HEK293 (cell line): ENCODE results near the gene C1orf52.

Experiments
- ATF2 ChIP-seq: fragments of 450-650 bp; formaldehyde crosslinking; IDR thresholded peaks from 2 replicates; pipeline ENCODE4 v1.5.1; 2016; ENCODE audit warnings: missing biosample characterization, missing genetic modification characterization, low read depth
- BCL11B ChIP-seq: fragments of 450-650 bp; formaldehyde crosslinking; IDR thresholded peaks from 2 replicates; pipeline ENCODE4 v1.5.1; 2016; ENCODE audit warnings: low read depth, missing biosample characterization, missing genetic modification characterization
- CTCF ChIP-seq: fragments of 450-650 bp; formaldehyde crosslinking; IDR thresholded peaks from 2 replicates; pipeline ENCODE4 v1.5.1; 2016; ENCODE audit warnings: missing biosample characterization, missing genetic modification characterization
- GLI2 ChIP-seq: fragments of 450-650 bp; formaldehyde crosslinking; IDR thresholded peaks from 2 replicates; pipeline ENCODE4; 2017; ENCODE audit warnings: missing biosample characterization, missing genetic modification characterization, low read depth, borderline replicate concordance
- KLF10 ChIP-seq: fragments of 450-650 bp; IDR thresholded peaks from 2 replicates; pipeline ENCODE4 v1.5.1; 2018; ENCODE audit warnings: missing biosample characterization, mild to moderate bottlenecking, missing genetic modification characterization
- OSR2 ChIP-seq: fragments of 450-650 bp; formaldehyde crosslinking; IDR thresholded peaks from 2 replicates; pipeline ENCODE4 v1.5.1; 2016; ENCODE audit warnings: missing biosample characterization, missing genetic modification characterization
- REPIN1 ChIP-seq: fragments of 450-650 bp; formaldehyde crosslinking; IDR thresholded peaks from 2 replicates; pipeline ENCODE4 v1.5.1; 2017; ENCODE audit warnings: missing biosample characterization, missing genetic modification characterization, low read depth
- TRIM28 ChIP-seq: IDR thresholded peaks from 2 replicates; pipeline ENCODE4 v1.6.1; 2011; ENCODE audit warnings: low read length, control low read depth, borderline replicate concordance
- ZFP41 ChIP-seq: fragments of 450-650 bp; formaldehyde crosslinking; IDR thresholded peaks from 2 replicates; pipeline ENCODE4 v1.5.1; 2016; ENCODE audit warnings: missing biosample characterization, missing genetic modification characterization, borderline replicate concordance
- ZFP69B ChIP-seq: fragments of 450-650 bp; formaldehyde crosslinking; IDR thresholded peaks from 2 replicates; pipeline ENCODE4 v1.5.1; 2016; ENCODE audit warnings: missing biosample characterization, missing genetic modification characterization
- ZNF112 ChIP-seq: fragments of 450-650 bp; formaldehyde crosslinking; IDR thresholded peaks from 2 replicates; pipeline ENCODE4 v1.5.0; 2017; ENCODE audit warnings: missing biosample characterization, missing genetic modification characterization
- ZNF133 ChIP-seq: fragments of 450-650 bp; formaldehyde crosslinking; IDR thresholded peaks from 2 replicates; pipeline ENCODE4 v1.5.1; 2016; ENCODE audit warnings: missing biosample characterization, missing genetic modification characterization
- ZNF140 ChIP-seq: fragments of 450-650 bp; formaldehyde crosslinking; IDR thresholded peaks from 2 replicates; pipeline ENCODE4 v1.5.1; 2016; ENCODE audit warnings: missing biosample characterization, missing genetic modification characterization
- ZNF175 ChIP-seq: fragments of 450-650 bp; formaldehyde crosslinking; IDR thresholded peaks from 2 replicates; pipeline ENCODE4 v1.5.1; 2016; ENCODE audit warnings: missing biosample characterization, missing genetic modification characterization
- ZNF26 ChIP-seq: fragments of 450-650 bp; formaldehyde crosslinking; IDR thresholded peaks from 2 replicates; pipeline ENCODE4 v1.5.1; 2016; ENCODE audit warnings: missing biosample characterization, missing genetic modification characterization
- ZNF350 ChIP-seq: fragments of 450-650 bp; formaldehyde crosslinking; IDR thresholded peaks from 2 replicates; pipeline ENCODE4 v1.5.0; 2017; ENCODE audit warnings: missing biosample characterization, mild to moderate bottlenecking, missing genetic modification characterization
- ZNF362 ChIP-seq: fragments of 450-650 bp; formaldehyde crosslinking; IDR thresholded peaks from 2 replicates; pipeline ENCODE4 v1.5.1; 2016; ENCODE audit warnings: missing biosample characterization, missing genetic modification characterization
- ZNF366 ChIP-seq: fragments of 450-650 bp; formaldehyde crosslinking; conservative IDR thresholded peaks from 2 replicates; pipeline ENCODE4 v1.5.1; 2016; ENCODE audit warnings: missing biosample characterization, missing genetic modification characterization
- ZNF394 ChIP-seq: fragments of 450-650 bp; formaldehyde crosslinking; IDR thresholded peaks from 2 replicates; pipeline ENCODE4 v1.5.1; 2016; ENCODE audit warnings: missing biosample characterization, missing genetic modification characterization, mild to moderate bottlenecking, moderate library complexity, borderline replicate concordance
- ZNF398 ChIP-seq: fragments of 450-650 bp; formaldehyde crosslinking; IDR thresholded peaks from 2 replicates; pipeline ENCODE4 v1.5.1; 2017; ENCODE audit warnings: missing biosample characterization, missing genetic modification characterization
- ZNF48 ChIP-seq: fragments of 450-650 bp; formaldehyde crosslinking; IDR thresholded peaks from 2 replicates; pipeline ENCODE4 v1.5.1; 2016; ENCODE audit warnings: missing biosample characterization, missing genetic modification characterization
- ZNF549 ChIP-seq: fragments of 450-650 bp; IDR thresholded peaks from 2 replicates; pipeline ENCODE4 v1.5.1; 2018; ENCODE audit warnings: missing biosample characterization, missing genetic modification characterization, mild to moderate bottlenecking, inconsistent platforms, moderate library complexity
- ZNF571 ChIP-seq: fragments of 450-650 bp; formaldehyde crosslinking; IDR thresholded peaks from 2 replicates; pipeline ENCODE4 v1.5.0; 2017; ENCODE audit warnings: missing biosample characterization, missing genetic modification characterization
- ZNF623 ChIP-seq: fragments of 450-650 bp; formaldehyde crosslinking; IDR thresholded peaks from 2 replicates; pipeline ENCODE4 v1.5.1; 2016; ENCODE audit warnings: missing biosample characterization, missing genetic modification characterization
- ZNF629 ChIP-seq: fragments of 450-650 bp; formaldehyde crosslinking; IDR thresholded peaks from 2 replicates; pipeline ENCODE4 v1.5.1; 2017; ENCODE audit warnings: missing biosample characterization, missing genetic modification characterization
- ZNF654 ChIP-seq: fragments of 450-650 bp; formaldehyde crosslinking; IDR thresholded peaks from 2 replicates; pipeline ENCODE4 v1.5.1; 2016; ENCODE audit warnings: low read depth, missing biosample characterization, missing genetic modification characterization
- ZNF677 ChIP-seq: fragments of 450-650 bp; IDR thresholded peaks from 2 replicates; pipeline ENCODE4 v1.5.0; 2018; ENCODE audit warnings: missing biosample characterization, mild to moderate bottlenecking, missing genetic modification characterization, moderate library complexity
- ZNF692 ChIP-seq: fragments of 450-650 bp; formaldehyde crosslinking; IDR thresholded peaks from 2 replicates; pipeline ENCODE4 v1.5.1; 2016; ENCODE audit warnings: missing biosample characterization, missing genetic modification characterization
- ZNF776 ChIP-seq: fragments of 450-650 bp; formaldehyde crosslinking; IDR thresholded peaks from 2 replicates; pipeline ENCODE4 v1.5.0; 2017; ENCODE audit warnings: missing biosample characterization, missing genetic modification characterization, borderline replicate concordance
- ZNF785 ChIP-seq: fragments of 450-650 bp; formaldehyde crosslinking; IDR thresholded peaks from 2 replicates; pipeline ENCODE4 v1.5.1; 2016; ENCODE audit warnings: missing biosample characterization, missing genetic modification characterization
- ZNF792 ChIP-seq: fragments of 450-650 bp; formaldehyde crosslinking; IDR thresholded peaks from 2 replicates; pipeline ENCODE4 v1.5.1; 2016; ENCODE audit warnings: missing biosample characterization, missing genetic modification characterization

Gene C1orf52

GRCh38 chr1:85297855-85298629 lies 38.6 kb upstream of the C1orf52 start (continued):
- TF ChIP-seq CTCF (tag by site-specific recombination) (no peak), ZNF112 (tag by site-specific recombination) (no peak), REPIN1 (tag by site-specific recombination) (0 out of 2 replicates have a peak, but pooled peaks have one; percentile 67), ZNF549 (tag by site-specific recombination) (no peak), BCL11B (tag by site-specific recombination) (peak; percentile 68; the same call in 1 of the 2 replicates), KLF10 (tag by site-specific recombination) (peak; percentile 90), ZNF629 (peak; percentile 96), GLI2 (peak; percentile 90; the same call in 1 of the 2 replicates), ZNF366 (peak; percentile 97), ZNF26 (tag by site-specific recombination) (no peak), ZNF398 (tag by site-specific recombination) (peak; percentile 84), ZNF654 (tag by site-specific recombination) (peak; percentile 15; the same call in 1 of the 2 replicates), ZNF175 (no peak), ZNF785 (no peak), ZNF140 (tag by site-specific recombination) (no peak), ZNF362 (tag by site-specific recombination) (peak; percentile 75; the same call in 1 of the 2 replicates), ZNF692 (peak; percentile 96), ZNF571 (no peak), ZNF133 (no peak), ZFP69B (peak; percentile 95), TRIM28 (peak; percentile 95), ZNF48 (tag by site-specific recombination) (no peak), ZFP41 (tag by site-specific recombination) (no peak), ZNF350 (tag by site-specific recombination) (no peak), ZNF623 (tag by site-specific recombination) (no peak; the same call in 1 of the 2 replicates), ZNF394 (tag by site-specific recombination) (peak; percentile 87), ZNF776 (tag by site-specific recombination) (peak; percentile 78; the same call in 1 of the 2 replicates), ZNF677 (tag by site-specific recombination) (no peak), OSR2 (peak; percentile 96), ATF2 (tag by site-specific recombination) (peak; percentile 48), ZNF792 (0 out of 2 replicates have a peak, but pooled peaks have one; percentile 80)
